Breast epithelium (tissue), 4 donors: ENCODE results near the gene CCSER1. TPM values are rescaled to one million over a fixed set of nuclear protein-coding genes. Genes with fewer than 3 reads are reported as not detected.

Experiments
- DNase-seq, 2 donors: peaks; one replicate each; pipeline ENCODE4 v3.0.0-alpha.2; 2019; ENCODE audit warnings: low spot score in 2 of 2
- H3K27ac ChIP-seq, 2 donors: fragments of 200-600 bp; sonication (generic) in 1 of 2; one replicate each; pipeline ENCODE4 v1.5.1; 2016 to 2019; ENCODE audit warnings: mild to moderate bottlenecking in 1 of 2
- H3K27me3 ChIP-seq, 2 donors: fragments of 200-600 bp; sonication (generic) in 1 of 2; one replicate each; pipeline versions ENCODE4 v1.5.1 to v1.6.0; 2017 to 2019; ENCODE audit warnings: control low read depth in 1 of 2, mild to moderate bottlenecking in 1 of 2
- H3K36me3 ChIP-seq: fragments of 200-600 bp; one replicate; pipeline ENCODE4 v1.5.1; 2019
- H3K4me1 ChIP-seq, 2 donors: fragments of 200-600 bp; sonication (generic); one replicate each; pipeline ENCODE4 v1.5.1; 2016 to 2019; ENCODE audit warnings: control low read depth in 1 of 2
- H3K4me3 ChIP-seq, 3 donors: fragments of 200-600 bp; sonication (generic); 1 replicate in 2 of 3; 2 replicates in 1 of 3; pipeline ENCODE4 v1.5.1; 2016 to 2019; ENCODE audit warnings: mild to moderate bottlenecking in 3 of 3, moderate library complexity in 2 of 3
- H3K9me3 ChIP-seq, 2 donors: fragments of 200-600 bp; sonication (generic) in 1 of 2; one replicate each; pipeline ENCODE4 v1.5.1; 2016 to 2019; ENCODE audit warnings: control low read depth in 1 of 2
- CTCF ChIP-seq, 3 donors: fragments of 450-650 bp; IDR thresholded peaks; one replicate each; pipeline ENCODE4 v1.5.1; 2016 to 2017; ENCODE audit warnings: antibody characterized with exemption in 3 of 3, mild to moderate bottlenecking in 3 of 3, moderate library complexity in 3 of 3
- POLR2A ChIP-seq: fragments of 450-650 bp; IDR thresholded peaks from one replicate; pipeline ENCODE4 v1.6.1; 2016; ENCODE audit warnings: antibody characterized with exemption, mild to moderate bottlenecking, moderate library complexity
- POLR2AphosphoS5 ChIP-seq, 3 donors: sonication (generic); formaldehyde crosslinking; IDR thresholded peaks; one replicate each; pipeline ENCODE4 v1.6.1; 2017; ENCODE audit warnings: antibody characterized with exemption in 3 of 3
- intact Hi-C: fragments of 100-400 bp; cut with DNase I; formaldehyde crosslinking; loops from one replicate; pipeline ENCODE4 v1.15.1; 2023; ENCODE audit warnings: low total_unique reads
- total RNA-seq, 3 donors: library from RNA; depleted of rRNA; stranded (reverse); fragments of >200 nt; gene quantifications; one replicate each; pipeline ENCODE4 v1.1.0, GENCODE V29; 2016

Gene CCSER1
- total RNA-seq, 3 donors from 2014 or later, result 6.4 to 73.3 (median 55.7) TPM

- TF ChIP-seq POLR2AphosphoS5 (IDR thresholded peaks at IDR 0.05) (no peak), CTCF (IDR thresholded peaks at IDR 0.05) (no peak), POLR2A (no peak)
- no peak for DNase-seq
- H3K4me3 ChIP-seq, result no peak overlapping the region
- no peaks in the 10 kb centered on the region for H3K9me3 ChIP-seq
- H3K27me3 ChIP-seq, result no peaks in the 10 kb centered on the region
- no peaks in the 10 kb centered on the region for H3K36me3 ChIP-seq
- H3K4me1 ChIP-seq, result no peaks in the 10 kb centered on the region
- intact Hi-C loops, result loop anchor here (10.0 kb wide), 1 partner anchor 1584 kb away; no protein-coding TSS in a partner anchor
- no peak overlapping the region for H3K27ac ChIP-seq
Observed at GRCh38 chr4:91070736-91071135, 943.5 kb downstream of the CCSER1 start.

- intact Hi-C loops, result loop anchor here (10.0 kb wide), 1 partner anchor 1579 kb away; no protein-coding TSS in a partner anchor
- H3K27ac ChIP-seq, result no peak overlapping the region
Observed at GRCh38 chr4:91076147-91076546, 949.0 kb downstream of the CCSER1 start.

GRCh38 chr4:91085961-91086360 lies 958.8 kb downstream of the CCSER1 start:
- Histone ChIP-seq H3K27ac (no peak overlapping the region), H3K27me3 (no peaks in the 10 kb centered on the region), H3K4me1 (no peaks in the 10 kb centered on the region), H3K36me3 (no peaks in the 10 kb centered on the region), H3K9me3 (no peaks in the 10 kb centered on the region), H3K4me3 (no peak overlapping the region)
- intact Hi-C loops, result no loop called here
- DNase-seq, result no peak
- TF ChIP-seq POLR2AphosphoS5 (IDR thresholded peaks at IDR 0.05) (no peak), POLR2A (no peak), CTCF (IDR thresholded peaks at IDR 0.05) (no peak)

More at GRCh38 chr4:91076147-91076546, 949.0 kb downstream of the CCSER1 start:
- TF ChIP-seq POLR2A, result no peak
- TF ChIP-seq POLR2AphosphoS5 (IDR thresholded peaks at IDR 0.05), result no peak
- Histone ChIP-seq H3K4me3 (no peak overlapping the region), H3K4me1 (no peaks in the 10 kb centered on the region), H3K9me3 (peaks cover 8 to 14% of the 10 kb centered on the region in 2 donors), H3K36me3 (no peaks in the 10 kb centered on the region), H3K27me3 (no peaks in the 10 kb centered on the region)
- no peak for DNase-seq

- no peak for TF ChIP-seq POLR2A
- TF ChIP-seq CTCF (IDR thresholded peaks at IDR 0.05), result no peak
- no peak for TF ChIP-seq POLR2AphosphoS5 (IDR thresholded peaks at IDR 0.05)
- intact Hi-C loops, result no loop called here
- no peak overlapping the region for H3K27ac ChIP-seq
- no peak for DNase-seq
- no peaks in the 10 kb centered on the region for H3K4me1 ChIP-seq
- H3K9me3 ChIP-seq, result no peaks in the 10 kb centered on the region
- no peaks in the 10 kb centered on the region for H3K36me3 ChIP-seq
- H3K27me3 ChIP-seq, result no peaks in the 10 kb centered on the region
- no peak overlapping the region for H3K4me3 ChIP-seq
Observed at GRCh38 chr4:91087743-91088142, 960.5 kb downstream of the CCSER1 start.

- no peaks in the 10 kb centered on the region for H3K36me3 ChIP-seq
- intact Hi-C loops, result no loop called here
- TF ChIP-seq POLR2AphosphoS5 (IDR thresholded peaks at IDR 0.05) (no peak), CTCF (IDR thresholded peaks at IDR 0.05) (no peak), POLR2A (no peak)
Observed at GRCh38 chr4:91089178-91089577, 962.0 kb downstream of the CCSER1 start.

More at GRCh38 chr4:91089178-91089577, 962.0 kb downstream of the CCSER1 start:
- Histone ChIP-seq H3K4me1 (no peaks in the 10 kb centered on the region), H3K27ac (no peak overlapping the region), H3K27me3 (no peaks in the 10 kb centered on the region), H3K9me3 (no peaks in the 10 kb centered on the region), H3K4me3 (no peak overlapping the region)
- DNase-seq, result no peak
